Measurements from ENCODE around the gene PDAP1.
"Not testable (repeated sequence)": the region's sequence is repeated elsewhere in the genome, so short reads cannot be mapped to it uniquely, and the experiment has no call there.

Gene PDAP1

DNA sequence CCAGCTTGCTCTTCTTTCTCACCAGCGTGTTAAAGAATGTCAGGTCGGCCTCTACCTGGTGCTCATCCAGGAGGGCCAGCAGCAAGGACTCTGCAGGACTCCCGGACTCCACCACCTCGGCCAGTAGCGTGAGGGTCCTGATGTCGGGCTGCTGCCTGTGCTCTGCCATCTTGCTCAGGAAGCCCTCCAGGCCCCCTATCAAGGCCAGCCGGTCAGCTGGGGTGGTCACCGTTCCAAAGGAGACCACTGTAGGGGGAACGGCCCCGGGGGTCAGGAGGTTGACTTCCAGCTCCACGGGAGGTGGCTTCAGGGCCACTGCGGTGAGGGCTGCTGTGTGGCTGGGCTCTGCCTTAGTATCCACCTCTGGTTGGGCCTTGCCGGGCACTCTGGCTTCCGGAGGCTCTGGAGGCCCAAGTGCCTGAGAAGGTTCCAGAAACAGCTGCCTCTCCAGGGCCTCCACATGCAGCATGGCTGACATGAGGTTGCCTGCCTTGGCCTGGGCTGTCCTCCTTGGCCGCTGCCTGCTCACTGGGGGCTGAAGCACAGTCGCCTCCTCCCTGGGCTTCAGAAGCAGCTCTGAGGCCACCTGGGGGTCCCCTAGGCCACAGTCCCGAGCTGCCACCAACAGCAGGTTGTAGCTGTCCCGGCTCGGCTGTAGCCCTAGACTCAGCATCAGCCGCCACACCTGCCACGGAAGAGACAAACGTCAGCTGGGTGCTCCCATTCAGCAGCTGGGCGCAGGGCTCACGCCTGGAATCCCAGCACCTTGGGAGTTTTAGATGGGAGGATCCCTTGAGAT is 16.7 kb upstream of the PDAP1 start:
- DNase-seq (ENCODE audit: low read depth in 3 of 3), result no peak

DNA sequence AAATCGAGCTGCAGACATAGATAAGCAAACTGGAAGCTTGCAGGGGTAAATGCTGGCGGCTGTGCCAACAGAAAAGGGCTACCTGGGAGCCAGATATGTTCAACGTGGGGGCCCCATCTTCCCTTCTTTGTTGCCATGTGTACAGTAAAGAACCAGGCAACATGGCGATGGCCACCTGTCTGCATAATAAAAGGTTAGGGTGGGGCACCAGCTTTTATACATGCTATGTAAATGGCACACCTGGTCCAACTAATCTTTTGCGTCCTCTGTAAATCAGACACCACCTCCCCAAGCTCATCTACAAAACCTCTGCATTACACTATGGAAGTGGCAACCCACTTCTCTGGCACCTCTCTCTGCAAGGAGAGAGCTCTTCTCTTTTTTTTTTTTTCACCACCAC is 14.2 kb upstream of the PDAP1 start:
- no peak for DNase-seq (ENCODE audit: low read depth in 3 of 3)

DNA sequence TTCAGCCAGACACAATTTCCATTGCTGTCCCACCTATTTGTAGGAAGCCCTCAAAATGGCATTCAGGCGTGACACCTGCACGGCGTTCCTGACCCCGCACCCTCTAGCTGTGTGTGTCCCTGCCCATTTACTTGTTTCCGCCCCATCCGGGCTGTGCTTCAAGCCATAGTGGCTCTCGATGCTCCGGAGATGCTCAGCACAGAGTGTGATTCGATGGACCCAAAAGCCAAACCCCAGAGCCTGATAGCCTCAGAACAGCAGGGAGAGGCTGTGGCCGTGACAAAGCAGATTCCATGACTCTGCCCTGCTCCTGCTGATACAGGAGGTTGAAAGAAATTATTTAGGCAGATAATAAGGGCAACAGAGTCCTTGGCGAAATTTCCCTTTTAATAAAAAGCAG is 13.8 kb upstream of the PDAP1 start:
- no peak for DNase-seq (ENCODE audit: low read depth in 3 of 3)

DNA sequence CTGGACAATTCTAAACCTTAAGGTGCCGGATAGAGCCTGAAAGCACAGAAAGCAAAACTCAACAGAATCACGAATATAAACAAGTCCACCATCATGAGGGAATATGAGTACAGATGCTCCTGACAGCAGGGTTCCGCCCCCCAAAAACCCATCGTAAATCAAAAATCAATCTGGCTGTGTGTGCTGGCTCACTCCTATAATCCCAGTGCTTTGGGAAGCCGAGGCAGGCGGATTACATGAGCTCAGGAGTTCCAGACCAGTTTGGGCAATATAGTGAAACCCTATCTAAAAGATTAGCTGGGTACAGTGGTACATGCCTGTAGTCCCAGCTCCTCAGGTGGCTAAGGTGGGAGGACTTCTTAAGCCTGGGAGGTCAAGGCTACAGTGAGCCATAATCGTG is 12.6 kb upstream of the PDAP1 start:
- no peak for DNase-seq (ENCODE audit: low read depth in 3 of 3)

DNA sequence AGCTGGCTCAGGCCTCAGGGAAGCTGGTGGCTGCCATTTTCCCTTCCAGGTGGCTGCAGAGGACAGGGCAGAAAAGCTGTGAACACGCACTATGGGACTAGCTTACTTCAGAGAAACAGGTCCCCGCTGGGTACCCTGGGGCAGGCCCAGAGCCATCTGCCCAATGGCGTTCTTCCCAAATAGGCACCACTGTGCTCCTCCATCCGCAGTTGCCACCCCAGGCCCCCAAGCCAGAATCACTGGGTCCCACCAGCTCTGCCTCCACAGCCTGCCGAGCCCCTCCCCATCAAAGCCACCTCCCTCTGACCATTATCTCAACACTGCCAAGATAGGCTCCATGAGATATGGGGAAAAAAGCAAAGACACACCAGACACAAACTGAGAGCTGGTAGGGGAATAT is 11.8 kb upstream of the PDAP1 start:
- no peak for DNase-seq (ENCODE audit: low read depth in 3 of 3)

DNA sequence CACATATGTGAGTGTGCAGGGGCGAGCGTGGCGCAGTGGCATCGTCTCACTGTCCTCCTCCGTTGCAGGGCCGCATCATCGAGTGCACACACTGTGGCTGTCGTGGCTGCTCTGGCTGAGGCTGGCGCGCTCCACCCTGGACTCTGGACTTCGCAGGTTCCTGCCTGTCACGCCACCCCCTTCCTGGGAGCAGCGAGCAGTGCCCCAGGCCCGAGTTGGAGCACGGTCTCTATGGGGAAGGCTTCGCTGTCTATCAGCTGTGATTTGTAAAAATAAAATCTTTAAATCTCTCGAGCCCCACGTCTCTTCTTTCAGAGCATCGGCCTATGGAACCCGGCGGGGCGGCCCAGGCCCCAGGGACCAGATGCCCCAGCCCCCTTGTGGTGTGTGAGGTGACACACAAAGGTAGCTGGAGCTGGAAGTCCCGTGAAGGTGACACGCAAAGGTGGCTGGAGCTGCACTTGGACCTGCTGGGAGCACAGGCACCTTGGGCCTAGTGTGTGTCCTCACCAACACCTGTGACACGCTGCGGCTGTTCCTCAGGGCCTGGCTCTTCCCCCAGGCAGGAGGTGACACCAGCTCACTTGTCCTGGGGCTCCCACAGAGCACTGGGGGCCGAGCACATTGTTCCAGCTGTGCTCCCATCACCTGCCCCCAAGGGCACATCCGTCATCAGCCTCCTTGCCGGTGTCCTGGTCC is 11.1 kb upstream of the PDAP1 start:
- no peak for DNase-seq (ENCODE audit: low read depth in 3 of 3)

DNA sequence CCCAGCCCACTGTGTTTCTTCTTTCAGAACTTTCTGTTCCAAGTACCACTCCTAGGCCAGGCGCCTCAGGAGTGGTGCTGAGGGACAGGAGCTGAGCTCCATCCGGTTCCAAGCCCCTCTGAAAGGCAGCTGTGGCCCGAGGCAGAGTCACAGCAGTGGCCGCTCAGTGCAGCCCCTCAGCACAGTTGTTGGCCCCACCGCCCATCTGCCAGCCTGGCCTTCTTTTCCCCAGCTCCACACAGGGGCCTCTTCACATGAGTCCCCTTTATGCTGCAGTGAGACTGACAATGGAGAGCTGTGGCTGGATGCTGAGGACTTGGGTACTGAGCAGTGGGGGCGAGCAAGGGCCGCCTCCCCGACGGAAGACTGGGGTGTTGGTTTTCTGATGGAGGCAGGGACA is 9.9 kb upstream of the PDAP1 start:
- DNase-seq (ENCODE audit: low read depth in 3 of 3), result no peak

DNA sequence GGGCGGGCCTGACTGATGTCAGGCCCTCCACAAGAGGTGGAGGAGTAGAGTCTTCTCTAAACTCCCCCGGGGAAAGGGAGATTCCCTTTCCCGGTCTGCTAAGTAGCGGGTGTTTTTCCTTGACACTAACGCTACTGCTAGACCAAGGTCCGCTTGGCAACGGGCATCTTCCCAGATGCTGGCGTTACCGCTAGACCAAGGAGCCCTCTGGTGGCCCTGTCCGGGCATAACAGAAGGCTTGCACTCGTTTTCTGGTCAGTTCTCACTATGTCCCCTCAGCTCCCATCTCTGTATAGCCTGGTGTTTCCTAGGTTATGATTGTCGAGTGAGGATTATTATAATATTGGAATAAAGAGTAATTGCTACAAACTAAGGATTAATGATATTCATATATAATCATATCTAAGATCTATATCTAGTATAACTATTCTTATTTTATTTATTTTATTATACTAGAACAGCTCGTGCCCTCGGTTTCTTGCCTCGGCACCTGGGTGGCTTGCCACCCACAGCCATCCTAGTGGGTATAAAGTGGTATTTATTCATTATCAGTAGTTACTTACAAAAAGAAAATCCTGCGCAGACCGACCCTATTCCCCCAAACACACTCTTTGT is 7.2 kb upstream of the PDAP1 start:
- DNase-seq (ENCODE audit: low read depth in 3 of 3), result not testable (repeated sequence)

DNA sequence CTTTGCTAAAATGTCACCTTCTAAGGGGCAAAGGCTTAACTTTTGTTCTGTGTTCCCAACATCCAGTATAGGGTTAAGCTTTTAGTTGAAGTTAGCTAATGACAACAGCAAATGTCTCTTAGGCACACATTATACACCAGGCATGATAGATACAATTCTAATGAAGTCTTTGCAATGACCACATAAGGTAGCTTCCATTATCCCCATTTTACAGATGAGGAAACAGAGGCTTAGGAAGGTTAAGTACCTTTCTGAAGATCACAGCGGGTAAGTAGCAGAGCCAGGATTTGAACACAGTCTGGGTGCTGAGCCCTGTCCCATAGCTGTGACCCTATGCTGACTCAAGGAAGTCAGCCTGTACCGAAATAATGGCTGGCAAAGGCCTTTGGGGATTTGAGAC is 2.2 kb upstream of the PDAP1 start:
- DNase-seq (ENCODE audit: low read depth in 3 of 3), result no peak

DNA sequence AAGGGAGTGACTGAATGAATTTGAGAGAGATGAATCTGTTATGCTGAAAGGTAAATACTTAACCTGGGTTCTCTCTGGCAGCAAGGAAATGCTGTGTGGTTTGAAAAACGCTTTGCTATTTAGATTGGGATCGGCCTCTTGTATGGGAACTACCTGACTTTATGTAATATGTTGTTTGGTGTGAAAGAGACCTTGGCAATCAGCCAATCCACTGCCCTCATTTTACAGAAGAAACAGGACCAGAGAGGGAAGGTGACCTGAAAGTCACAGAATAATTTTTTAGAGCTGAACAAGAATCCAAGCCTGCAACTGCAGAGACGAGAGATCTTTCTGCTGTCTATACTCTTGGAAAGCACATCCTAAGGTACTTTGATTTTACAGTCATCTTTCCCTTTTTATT is 1.4 kb upstream of the PDAP1 start:
- no peak for DNase-seq (ENCODE audit: low read depth in 3 of 3)

DNA sequence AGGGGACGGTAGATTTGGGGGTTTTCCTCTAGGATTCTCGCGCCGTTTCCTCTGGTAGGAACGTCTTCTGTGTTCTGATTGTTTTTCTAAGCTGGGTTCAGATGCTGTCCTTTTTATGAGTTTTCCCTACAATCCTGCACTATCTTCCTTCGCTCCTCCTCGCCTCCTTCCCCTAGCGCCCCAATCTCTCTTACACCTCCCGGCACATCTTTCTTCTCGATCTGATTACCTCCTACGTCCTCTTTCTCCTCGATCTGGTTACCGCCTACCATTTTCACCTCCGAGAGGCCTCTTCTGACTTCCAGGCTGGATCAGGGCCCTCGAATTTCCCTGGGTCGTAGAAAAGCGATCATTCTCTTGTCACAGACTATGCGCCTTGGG is 785 bp upstream of the PDAP1 start:
- no peak for DNase-seq (ENCODE audit: low read depth in 3 of 3)

DNA sequence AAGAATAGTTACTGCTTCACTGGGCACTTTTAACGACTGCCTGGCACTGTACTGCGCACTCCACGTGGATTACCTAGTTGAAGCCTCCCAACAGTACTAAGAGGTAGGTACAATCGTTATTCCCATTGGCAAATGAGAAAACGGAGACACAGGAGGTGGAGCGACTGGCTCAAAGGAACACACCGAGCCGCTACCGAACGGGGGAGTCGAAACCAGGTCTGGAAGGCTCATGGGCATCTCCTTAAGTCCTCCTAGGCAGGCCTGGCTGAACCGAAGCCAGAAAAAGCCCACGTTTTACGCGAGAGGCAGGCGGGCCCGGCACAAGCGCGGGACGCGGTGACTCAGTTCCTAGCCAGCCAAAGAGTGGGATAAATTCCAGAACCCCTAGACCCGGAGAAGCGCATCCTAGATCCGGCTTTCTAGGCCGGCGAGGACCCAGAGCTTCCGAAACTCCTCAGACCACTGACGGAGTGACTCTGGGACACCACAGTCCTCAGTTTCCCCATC is 472 bp downstream of the PDAP1 start:
- peak in 1 of 3 experiments; percentile 27 for DNase-seq (ENCODE audit: low read depth in 3 of 3)

DNA sequence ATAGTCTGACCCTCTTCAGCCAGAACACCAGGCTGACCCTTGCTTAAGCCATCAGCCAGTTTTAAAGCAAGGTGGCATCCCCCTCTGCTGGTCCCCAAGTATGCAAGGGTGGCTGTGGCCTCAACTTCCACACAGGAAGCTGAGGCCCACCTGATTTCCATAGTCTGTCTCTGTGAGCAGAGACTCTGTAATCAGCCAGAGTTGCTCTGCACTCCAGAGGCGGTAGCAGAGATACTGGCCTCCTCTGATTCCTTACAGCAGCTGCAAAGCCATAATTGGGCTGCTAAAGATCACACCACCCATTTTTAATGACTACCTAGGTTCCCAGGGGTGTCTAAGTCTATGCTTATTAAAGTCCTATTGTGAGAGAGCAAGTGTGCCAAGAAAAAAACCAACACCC is 1.8 kb downstream of the PDAP1 start:
- DNase-seq (ENCODE audit: low read depth in 3 of 3), result no peak

DNA sequence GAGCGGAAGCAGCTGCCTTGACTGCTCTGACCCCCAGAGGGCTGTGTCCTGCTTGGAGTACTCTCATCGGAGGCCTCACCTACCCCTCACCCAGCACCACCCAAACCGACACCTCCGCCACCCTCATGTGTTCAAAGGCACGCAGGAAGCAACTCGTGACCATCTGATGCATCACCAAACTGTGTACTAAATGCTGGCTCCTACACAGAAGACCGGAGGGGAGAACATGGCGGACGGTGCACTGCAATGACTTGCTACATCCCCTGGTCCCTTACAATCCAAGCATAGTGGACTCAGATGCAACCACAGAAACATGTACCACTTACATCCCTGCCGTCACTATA is 3.4 kb downstream of the PDAP1 start:
- DNase-seq (ENCODE audit: low read depth in 3 of 3), result no peak

DNA sequence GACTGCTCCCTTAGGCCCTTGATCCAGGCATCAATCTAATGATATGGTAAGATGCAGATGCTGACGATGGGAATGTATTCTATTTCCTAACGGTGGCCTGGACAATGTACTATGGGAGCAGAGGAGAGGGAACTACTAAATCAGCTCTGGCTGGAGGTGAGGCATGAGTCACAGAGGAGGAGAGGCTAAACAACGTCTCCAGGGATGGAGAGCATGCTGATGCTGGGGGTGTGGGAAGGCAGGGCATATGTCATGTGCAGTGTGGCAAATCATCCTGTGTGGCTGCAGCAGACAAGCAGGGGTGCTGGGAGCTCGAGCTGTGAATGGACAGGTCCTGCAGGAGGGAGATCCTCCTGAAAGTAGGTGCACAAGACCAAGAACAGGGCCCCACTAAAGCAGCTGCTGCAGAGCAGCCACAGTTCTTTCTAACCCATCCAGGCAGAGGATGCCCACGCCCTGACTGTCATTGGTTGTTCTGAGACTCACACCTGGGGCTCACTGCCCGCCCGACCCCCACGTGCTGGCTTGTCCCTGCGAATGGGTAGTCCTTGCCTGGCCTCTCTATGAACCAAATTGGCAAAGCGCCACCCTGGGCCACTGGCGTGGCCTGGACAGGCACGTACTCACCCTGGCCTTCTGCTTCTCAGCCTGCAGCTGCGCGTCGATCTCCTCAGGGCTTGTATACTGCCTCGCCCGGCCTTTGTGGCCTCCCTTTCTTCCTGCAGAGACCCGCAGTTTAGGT is 4.0 kb downstream of the PDAP1 start:
- DNase-seq (ENCODE audit: low read depth in 3 of 3), result no peak

DNA sequence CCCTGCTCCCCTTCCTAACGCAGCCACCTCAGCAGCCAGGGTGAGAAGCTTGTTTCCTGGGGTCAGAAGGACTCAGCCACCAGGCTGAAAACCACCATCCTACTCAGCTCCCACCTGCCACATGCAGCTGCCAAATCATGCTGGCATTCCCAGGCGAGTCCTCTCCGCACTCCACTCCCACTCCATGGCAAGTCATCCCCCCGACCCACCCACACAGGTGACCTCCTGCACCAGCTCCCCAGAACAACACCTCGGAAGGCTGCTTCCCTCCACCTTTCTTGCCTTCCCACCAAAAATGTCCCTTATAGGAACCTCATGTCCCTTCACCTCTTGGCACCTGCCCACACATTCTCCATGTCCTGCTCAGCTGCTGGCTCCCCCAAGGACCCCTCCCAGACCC is 4.6 kb downstream of the PDAP1 start:
- DNase-seq (ENCODE audit: low read depth in 3 of 3), result no peak

DNA sequence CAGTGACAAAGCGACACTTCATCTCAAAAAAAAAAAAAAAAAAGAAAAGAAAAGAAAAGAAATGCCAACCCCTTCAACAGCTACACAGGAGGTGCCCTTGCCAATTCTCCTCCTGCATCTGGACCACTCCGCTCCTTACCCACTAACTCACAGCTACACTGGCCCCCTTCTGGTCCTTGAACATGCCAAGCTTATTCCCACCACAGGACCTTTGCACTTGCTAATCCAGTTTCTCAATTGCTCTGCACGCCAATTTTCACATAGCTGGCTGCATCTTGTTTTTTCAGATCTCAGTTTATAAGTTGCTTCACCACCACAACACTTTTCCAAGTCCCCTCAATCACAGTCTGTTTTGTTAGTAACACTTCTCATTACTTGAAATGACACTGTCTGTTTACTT is 5.5 kb downstream of the PDAP1 start:
- DNase-seq (ENCODE audit: low read depth in 3 of 3), result no peak

DNA sequence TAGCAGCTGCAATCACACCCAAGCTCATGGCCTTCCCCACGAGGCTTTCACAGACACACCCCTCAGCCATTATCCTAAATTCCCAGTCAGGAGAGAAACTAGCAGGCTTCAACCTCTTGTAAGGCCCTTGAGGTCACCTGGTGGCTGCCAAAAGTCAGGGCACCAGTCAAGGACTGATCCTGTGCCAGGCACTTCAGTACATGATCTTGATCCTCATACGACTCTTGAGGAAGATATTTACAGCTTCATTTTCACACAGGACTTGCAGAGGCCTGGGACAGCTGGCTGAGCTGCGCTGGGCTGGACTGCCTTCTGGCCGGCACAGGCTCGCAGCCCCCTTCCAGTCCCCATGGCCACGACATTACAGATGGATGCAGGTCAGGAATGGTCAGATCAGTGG is 8.8 kb downstream of the PDAP1 start:
- no peak for DNase-seq (ENCODE audit: low read depth in 3 of 3)

DNA sequence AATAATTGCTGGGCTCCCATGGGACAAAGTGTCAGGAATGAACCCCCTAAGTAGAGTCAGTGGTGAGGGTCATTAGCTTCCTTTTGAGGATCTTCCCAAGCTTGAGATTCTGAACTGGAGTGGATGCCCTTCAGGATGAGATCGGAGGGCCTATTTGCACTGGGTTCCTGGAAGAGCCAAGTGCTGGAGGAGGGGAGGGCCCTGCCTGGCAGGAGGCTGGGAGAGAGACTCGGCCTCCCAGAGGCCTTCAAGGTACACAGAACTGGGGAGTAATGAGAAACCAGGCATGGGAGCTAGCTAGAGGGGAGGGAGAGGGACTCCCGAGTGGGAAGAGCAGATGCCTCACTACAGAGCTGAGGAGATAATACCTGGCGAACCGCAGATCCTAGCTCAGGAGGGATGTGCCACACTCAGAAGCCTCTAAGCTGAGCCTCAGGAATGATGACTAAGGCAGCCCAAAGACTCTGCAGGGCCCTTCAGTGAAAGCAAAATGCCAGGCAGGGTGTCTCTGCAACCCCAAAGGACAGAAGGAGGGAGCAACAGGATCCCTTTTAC is 9.4 kb downstream of the PDAP1 start:
- DNase-seq (ENCODE audit: low read depth in 3 of 3), result no peak

DNA sequence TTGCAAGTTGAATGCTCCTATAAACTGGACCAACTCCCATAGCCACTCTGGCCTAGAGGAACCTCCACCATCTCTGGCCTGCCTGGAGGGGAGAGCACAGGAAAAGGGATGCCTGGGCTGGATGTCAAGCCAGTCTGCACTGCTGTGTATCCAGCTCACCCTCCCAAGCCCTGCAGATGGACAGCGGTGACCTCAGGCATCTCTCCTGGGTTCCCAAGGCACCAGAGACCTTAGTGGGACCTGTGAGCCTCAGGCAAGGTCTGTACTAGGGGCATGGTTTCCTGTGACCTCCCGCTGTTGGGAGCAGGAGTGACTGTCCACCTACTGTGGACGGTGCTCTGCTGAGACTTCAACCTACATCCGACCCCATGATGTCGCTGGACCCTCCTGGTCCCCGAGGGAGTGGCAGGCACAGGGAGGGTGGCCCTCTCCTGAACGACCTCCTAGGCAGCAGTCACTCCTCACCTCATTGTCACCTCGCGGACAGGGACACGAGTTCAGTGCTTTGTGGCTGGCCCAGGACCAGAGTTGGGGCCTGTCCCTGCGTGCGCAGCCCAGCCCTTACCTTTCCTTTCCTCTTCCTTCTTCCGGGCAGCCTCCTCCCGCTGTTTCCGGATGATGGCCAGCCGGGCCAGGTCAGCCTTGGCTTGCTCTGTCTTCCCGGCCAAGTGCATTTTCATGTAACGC is 11.0 kb downstream of the PDAP1 start:
- no peak for DNase-seq (ENCODE audit: low read depth in 3 of 3)
